Measurements from ENCODE around the gene KDM4C.
"Not testable (repeated sequence)": the region's sequence is repeated elsewhere in the genome, so short reads cannot be mapped to it uniquely, and the experiment has no call there.

KDM4C gene

GRCh38 chr9:6764523-6764922, 6.8 kb downstream of the KDM4C start:
- DNase-seq = no peak

- no peak for DNase-seq
Observed at GRCh38 chr9:6764950-6765349, 7.2 kb downstream of the KDM4C start.

GRCh38 chr9:6765396-6765795, 7.6 kb downstream of the KDM4C start:
- no peak for DNase-seq

GRCh38 chr9:6766606-6767005, 8.8 kb downstream of the KDM4C start:
- no peak for DNase-seq

- not testable (repeated sequence) for DNase-seq
Observed at GRCh38 chr9:6768587-6768986, 10.8 kb downstream of the KDM4C start.

- no peak for DNase-seq
Observed at GRCh38 chr9:6771722-6772121, 13.9 kb downstream of the KDM4C start.

GRCh38 chr9:6777213-6777902, 19.6 kb downstream of the KDM4C start:
- DNase-seq = no peak

GRCh38 chr9:6779417-6780241, 21.9 kb downstream of the KDM4C start:
- DNase-seq = no peak

GRCh38 chr9:6780690-6781089, 22.9 kb downstream of the KDM4C start:
- no peak for DNase-seq

GRCh38 chr9:6781476-6781875, 23.7 kb downstream of the KDM4C start:
- DNase-seq = no peak

- DNase-seq = no peak
Observed at GRCh38 chr9:6782345-6782744, 24.6 kb downstream of the KDM4C start.

- peak; percentile 62 for DNase-seq
Observed at GRCh38 chr9:6782981-6783380, 25.2 kb downstream of the KDM4C start.

- DNase-seq = no peak
Observed at GRCh38 chr9:6783753-6784152, 26.0 kb downstream of the KDM4C start.

GRCh38 chr9:6785682-6786081, 27.9 kb downstream of the KDM4C start:
- no peak for DNase-seq

GRCh38 chr9:6787793-6788161, 30.0 kb downstream of the KDM4C start:
- DNase-seq = no peak

GRCh38 chr9:6788162-6789016, 30.6 kb downstream of the KDM4C start:
- no peak for DNase-seq

- not testable (repeated sequence) for DNase-seq
Observed at GRCh38 chr9:6789017-6789338, 31.2 kb downstream of the KDM4C start.

GRCh38 chr9:6790866-6791265, 33.1 kb downstream of the KDM4C start:
- DNase-seq = no peak

GRCh38 chr9:6793203-6793602, 35.4 kb downstream of the KDM4C start:
- no peak for DNase-seq

GRCh38 chr9:6794936-6795335, 37.2 kb downstream of the KDM4C start:
- no peak for DNase-seq

- no peak for DNase-seq
Observed at GRCh38 chr9:6802926-6803325, 45.2 kb downstream of the KDM4C start.

GRCh38 chr9:6805532-6805931, 47.8 kb downstream of the KDM4C start:
- no peak for DNase-seq

- not testable (repeated sequence) for DNase-seq
Observed at GRCh38 chr9:6806318-6806717, 48.5 kb downstream of the KDM4C start.

- not testable (repeated sequence) for DNase-seq
Observed at GRCh38 chr9:6807669-6808068, 49.9 kb downstream of the KDM4C start.

Measured in MV-4-11 (cell line).